GM19372 (cell line): Measurements from ENCODE around the gene PLK2.

Source experiments
- ATAC-seq: cut with Tn5 transposase; IDR thresholded peaks from one replicate; pipeline ENCODE4 v1.9.1; 2021; ENCODE audit warnings: mild to moderate bottlenecking, low read depth, moderate library complexity; ENCODE audit not compliant: unreplicated experiment

The PLK2 gene

DNA sequence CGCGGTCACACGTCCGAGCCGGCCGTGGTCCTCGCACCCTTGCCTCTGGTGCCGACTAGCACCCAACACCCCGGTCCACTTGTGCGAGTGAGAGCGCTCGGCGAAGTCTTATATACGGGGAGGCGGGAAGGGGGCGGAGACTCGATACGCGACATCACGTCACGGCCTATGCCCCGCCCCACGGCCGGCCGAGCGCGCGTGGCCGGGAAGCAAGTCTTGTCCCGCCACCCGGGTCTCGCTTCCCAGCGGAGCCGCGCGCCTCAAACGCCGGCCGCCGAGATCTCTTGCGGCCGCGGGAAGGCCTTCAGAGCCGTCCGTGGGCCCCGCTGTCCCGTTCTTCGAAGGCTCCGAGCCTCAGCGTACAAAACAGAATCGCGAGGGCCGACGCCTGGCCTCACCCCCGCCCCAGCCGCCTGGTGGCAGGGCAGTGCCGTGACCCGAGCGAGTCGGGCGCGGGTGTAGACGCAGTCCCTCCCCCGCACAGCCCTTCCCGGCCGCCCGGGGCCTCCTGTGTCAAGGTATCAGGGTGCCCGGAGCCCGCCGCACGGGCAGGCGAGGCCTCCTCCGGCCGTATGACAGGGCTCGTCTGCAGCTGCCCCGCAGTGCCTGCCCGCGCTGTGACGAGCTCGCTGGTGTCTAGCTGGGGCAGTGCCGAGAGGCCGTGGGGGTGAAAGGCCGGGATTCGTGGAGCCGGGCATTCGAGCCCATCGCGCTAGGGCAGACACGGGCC is at the start of gene PLK2:
PLK2 (minus strand) TSS at position 85 of the 730 bp plus-strand sequence. CDS start 127 bp downstream, outside the sequence.
- ATAC-seq: peak; percentile 71

GRCh38 chr5:58507715-58508114 is 47.8 kb upstream of the PLK2 start:
- ATAC-seq: no peak

GRCh38 chr5:58505971-58506640 is 46.2 kb upstream of the PLK2 start:
- ATAC-seq: peak; percentile 85

DNA sequence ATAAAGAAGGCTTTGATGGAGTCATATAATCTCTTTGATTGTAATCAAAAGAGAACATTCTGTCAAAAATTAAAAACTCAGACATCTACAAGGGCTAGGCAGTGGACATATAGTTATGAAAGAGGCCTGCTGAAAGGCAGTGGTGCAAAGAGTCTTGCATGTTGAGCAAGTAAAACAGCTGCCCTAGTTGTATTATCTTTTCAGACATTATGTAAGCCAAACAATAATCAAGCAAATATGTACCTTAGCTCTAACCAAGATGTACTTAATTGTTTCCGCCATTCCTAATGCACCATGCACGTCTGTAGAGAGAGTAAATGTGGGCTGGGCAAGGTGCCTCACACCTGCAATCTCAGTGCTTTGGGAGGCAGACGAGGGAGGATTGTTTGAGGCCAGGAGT is 45.6 kb upstream of the PLK2 start:
- ATAC-seq: no peak

GRCh38 chr5:58504766-58505165 is 44.9 kb upstream of the PLK2 start:
- ATAC-seq: no peak

GRCh38 chr5:58503390-58504046 is 43.6 kb upstream of the PLK2 start:
- ATAC-seq: no peak

DNA sequence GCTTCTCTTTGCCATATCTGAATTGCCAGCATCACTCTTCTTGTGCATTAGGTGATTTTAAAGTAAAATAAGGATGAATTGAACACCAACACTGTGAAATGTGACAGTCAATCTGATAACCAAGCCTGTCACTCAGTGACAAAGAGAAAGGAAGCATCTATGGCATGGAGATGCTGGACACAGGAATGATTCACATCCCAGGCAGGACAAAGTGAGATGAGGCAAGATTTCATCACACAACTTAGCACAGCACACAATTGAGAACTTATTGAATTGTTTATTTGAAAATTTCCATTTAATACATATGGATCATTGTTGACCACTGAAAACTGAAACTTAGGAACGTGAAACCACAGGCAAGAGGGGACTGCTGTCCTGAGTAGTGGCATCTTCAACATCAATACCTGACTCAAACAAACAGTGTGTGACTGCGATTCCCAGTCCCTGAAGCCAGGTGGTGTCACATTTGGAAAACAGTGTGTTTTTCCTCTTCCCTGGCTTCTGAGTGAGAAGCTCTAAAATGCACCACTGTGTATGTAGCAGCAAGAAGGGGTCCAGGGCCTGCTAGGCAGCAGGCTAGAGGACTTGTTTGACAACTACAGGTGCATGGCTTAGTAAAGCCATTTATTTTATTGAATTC is 42.0 kb upstream of the PLK2 start:
- ATAC-seq: no peak

- no peak for ATAC-seq
Measured at GRCh38 chr5:58499941-58500340, 40.1 kb upstream of the PLK2 start.

- no peak for ATAC-seq
Measured at GRCh38 chr5:58499231-58499630, 39.3 kb upstream of the PLK2 start.

DNA sequence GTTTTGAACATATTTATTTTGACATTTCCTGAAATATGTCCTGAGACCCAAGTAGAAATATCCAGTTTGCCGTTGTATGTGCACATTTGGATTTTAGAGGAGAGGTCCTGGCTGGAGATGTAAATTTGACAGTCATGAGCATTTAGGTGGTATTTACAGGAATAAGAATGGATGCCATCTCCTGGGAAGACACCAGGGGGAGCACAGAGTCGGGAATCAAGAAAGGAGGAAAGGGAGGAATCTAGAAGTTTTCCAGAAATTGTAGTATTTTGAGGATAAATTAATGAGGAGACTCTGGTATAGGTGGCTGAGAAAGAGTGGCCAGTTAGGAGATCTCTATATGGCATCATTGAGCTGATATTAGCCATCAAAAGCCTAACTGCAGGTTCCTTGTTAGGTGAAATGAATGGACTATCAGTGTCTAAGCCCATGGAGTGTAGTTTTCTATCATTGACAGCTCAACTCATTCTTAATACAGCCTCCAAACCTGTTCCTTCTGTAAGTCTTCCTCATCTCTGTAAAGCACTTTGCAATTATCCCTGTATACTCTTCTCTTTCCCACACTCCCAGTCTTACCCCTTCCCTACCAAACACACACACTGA is 38.6 kb upstream of the PLK2 start:
- ATAC-seq: no peak

DNA sequence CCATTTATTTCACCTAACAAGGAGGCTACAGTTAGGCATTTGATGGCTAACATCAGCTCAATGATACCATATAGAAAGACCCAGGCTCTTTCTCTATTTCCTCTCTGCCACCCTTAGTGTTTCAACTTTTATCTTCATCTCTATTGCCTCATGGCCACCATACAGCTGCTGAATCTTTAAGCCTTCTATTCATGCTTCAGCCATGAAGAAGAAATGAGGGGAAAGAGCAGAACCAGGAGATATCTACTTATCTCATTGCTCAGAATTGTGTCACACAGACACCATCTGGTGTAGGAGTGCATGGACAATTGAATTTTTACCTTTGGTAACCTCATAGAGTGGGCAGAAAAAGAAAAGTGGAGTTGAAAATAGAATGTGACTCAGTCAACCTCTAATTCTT is 38.0 kb upstream of the PLK2 start:
- ATAC-seq: no peak

DNA sequence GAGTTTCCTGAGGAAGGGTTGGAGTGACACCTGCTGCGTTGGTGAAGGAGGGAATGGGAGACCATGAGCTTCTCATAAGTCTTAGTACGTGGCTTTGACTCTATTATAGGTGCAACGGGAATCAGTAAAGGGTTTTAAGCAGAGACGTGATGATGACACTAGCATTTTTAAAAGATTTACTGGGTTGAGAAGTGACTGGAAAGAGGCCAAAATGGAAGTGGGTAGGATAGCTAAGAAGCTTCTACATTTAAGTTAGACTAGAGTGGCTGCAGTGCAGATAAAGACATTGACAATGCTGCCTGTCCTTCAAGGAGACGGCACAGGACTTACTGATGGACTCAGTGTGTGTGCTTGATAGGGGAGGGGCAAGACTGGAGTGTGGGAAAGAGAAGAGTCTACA is 37.5 kb upstream of the PLK2 start:
- ATAC-seq: no peak

DNA sequence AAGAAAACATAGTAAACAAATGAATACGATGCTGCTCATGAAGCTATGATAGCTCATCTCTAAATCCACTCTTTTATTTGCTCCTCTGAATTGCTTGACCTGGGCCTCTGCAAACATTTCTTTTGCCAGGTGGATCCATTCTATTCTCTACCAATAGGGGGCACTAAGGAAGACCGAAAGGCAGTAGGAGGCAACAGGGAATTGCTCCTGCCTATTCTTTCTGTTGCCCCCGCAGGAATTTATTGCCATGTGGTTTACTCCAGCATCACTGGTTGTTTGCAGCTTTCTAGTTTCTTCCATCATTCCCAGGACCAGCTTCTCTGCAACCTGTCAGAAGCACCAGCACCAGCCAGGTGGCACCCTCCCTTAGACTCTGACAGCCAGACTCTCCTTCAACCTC is 36.6 kb upstream of the PLK2 start:
- ATAC-seq: no peak

GRCh38 chr5:58493141-58493540 is 33.3 kb upstream of the PLK2 start:
- no peak for ATAC-seq

DNA sequence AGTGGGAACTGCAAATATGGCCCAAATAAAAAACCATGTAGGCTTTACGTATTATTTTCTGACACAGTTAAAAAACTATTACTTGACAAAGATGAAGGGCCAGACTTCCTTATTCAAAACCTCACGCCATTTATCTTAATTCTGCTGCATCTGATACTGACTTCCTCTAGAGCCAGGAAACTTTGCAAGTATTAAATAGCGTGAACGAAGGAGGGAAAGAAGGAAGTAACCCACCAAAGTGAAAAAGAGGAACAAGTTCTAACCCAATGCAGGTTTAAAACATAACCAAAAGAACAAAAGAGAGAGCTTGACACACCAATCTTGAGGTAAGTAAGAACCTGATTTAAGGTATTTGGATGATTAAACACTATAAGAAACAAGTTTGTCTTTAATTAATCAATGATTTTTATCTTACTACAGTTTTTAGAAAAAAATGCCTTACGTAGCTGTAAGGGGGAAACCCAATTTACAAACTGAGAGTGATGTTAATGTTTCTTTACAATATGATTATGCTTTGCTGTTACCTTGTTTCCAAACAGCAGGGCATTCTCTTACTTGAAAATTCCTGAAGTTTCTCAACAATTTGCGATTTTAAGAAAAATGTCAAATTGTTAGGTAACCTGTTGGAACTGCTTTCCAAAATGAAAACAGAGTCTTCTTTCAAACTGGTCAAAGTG is 31.5 kb upstream of the PLK2 start, which contains the start of gene GAPT:
GAPT (plus strand) TSS at position 220 of the 677 bp plus-strand sequence. CDS start 3,102 bp downstream, outside the sequence.
- ATAC-seq: peak; percentile 94

- ATAC-seq: no peak
Measured at GRCh38 chr5:58490402-58491050, 30.6 kb upstream of the PLK2 start.

GRCh38 chr5:58486290-58486689 is 26.4 kb upstream of the PLK2 start:
- no peak for ATAC-seq

DNA sequence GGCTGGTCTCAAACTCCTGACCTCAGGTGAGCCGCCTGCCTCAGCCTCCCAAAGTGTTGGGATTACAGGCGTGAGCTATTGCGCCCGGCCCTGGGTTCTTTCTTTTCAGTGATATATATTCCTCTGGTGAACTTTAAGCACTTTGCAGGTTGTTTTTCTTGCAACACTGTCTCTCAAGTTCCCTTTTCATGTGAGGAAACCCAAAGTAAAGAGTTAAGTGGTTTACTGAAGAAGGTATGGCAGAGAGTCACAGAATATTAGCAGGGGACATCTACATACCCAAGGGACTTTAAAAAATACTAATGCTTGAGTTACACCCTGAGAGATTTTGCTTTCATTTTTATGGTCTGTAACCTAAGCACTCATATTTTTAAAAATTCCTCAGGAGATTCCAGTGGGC is 24.6 kb upstream of the PLK2 start:
- ATAC-seq: no peak

DNA sequence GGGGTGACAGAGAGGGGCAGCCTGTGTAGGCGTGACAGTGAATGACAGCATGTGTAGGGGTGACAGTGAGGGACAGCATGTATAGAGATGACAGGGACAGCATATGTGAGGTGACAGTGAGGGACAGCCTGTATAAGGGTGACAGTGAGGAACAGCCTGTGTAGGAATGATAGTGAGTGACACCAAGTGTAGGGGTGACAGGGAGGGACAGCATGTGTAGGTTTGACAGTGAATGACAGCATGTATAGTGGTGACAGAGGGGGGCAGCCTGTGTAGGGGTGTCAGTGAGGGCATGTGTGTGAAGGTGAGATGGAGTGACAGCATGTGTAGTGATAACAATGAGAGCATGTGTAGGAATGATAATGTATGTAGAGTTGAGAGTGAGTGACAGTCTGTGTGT is 22.6 kb upstream of the PLK2 start:
- no peak for ATAC-seq

GRCh38 chr5:58481828-58482227 is 21.9 kb upstream of the PLK2 start:
- no peak for ATAC-seq
